Fibroblast of peridontal ligament (primary cell): ENCODE results near the gene ERICH6B.

Experiments used
- DNase-seq: peaks from one replicate; pipeline ENCODE4 v3.0.0-alpha.2; 2010; ENCODE audit errors: extremely low read depth

The ERICH6B gene

DNA sequence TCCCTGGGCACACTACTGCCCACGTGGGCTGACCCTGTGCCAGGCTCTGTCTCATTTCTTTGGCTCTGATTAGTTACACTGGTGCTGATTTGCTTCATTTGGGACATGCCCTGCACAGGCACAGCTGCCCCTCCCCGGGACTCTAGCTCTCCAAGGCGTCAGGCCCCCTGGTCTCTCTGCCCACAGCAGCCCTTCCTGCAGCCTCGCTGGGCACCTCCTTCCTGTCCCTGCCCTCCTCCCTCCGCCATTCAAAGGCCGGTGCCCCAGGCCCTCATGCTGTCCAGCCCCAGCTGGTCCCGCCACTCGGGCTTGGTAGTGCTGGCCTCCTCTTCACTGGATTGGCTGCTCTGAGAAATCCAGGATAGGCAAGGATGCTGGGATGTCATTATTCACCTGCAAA lies 73.1 kb downstream of the ERICH6B start:
- DNase-seq, result no peak

DNA sequence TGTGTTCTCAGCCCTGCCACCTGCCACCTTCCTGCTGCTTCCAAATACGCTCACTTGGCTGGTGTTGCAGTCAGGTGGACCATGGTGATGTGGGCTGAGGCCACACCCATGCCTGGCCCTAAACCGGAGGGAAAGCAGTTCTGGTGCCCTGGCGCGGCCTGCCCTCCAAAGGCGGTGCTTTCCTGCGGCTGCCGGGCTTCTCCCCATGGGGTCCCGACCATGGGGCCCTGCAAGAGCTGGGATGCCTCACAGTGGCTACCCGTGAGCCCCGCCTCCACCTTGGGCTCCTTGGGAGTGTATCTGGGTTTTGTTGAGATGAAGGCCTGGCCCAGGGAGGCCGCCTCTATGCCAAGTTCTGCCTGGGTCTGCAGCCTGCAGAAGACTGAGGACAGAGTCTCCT lies 73.7 kb downstream of the ERICH6B start:
- no peak for DNase-seq

DNA sequence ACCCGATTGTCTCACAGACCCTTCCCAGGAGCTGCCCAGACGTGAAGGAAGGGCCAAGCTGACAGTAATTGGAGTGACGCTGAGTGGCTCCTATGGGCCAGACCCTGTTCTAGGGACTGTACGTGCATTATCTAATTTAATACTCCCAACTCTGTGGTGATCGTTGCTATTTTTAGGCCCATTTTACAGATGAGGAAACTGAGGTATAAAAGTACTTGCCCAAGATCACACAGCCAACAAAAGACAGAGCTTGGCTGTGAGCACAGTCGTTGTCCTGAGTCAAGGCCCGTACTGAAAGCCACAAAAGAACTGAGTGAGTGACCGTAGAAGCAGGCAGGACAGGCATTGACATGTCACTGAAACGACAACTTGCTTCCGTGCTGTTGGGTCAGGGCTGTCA lies 74.7 kb downstream of the ERICH6B start:
- DNase-seq, result no peak

DNA sequence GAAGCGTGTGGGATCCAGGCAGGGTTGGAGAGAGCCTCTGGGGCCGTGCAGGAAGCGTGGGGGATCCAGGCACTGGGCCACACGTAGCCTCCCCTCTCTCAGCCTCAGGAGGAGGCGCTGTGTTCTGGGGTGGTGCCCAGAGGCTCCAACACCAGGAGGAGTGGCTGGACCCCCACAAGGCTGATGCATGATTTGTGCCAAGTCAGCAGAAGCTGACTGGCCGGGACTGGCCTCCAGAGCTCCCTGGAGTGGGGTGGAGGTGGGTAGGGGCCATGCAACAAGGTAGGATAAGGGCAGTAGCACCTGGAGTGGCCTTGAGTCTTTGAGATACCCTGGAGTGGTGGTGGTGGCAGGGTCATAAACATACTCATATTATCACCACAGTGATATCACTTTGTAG lies 75.3 kb downstream of the ERICH6B start:
- no peak for DNase-seq

DNA sequence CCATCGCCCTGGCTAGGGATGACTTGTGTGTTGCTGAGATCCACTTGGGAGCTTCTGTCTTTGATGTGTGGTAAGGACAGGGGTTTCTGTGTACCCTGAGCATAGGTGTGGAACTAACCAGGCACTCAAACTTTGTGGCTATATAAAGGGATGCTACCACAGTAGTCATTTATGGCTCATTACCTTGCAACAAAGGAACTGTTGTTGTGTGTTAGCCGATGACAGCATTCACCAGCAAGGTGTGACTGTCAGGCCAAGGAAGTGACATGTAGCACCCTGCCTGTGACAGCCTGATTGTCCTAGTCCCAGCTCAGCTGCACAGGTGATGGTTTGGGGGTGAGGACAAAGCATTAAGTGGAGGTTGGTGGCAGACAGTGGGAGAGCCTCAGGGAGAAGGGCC lies 77.2 kb downstream of the ERICH6B start:
- DNase-seq, result no peak

DNA sequence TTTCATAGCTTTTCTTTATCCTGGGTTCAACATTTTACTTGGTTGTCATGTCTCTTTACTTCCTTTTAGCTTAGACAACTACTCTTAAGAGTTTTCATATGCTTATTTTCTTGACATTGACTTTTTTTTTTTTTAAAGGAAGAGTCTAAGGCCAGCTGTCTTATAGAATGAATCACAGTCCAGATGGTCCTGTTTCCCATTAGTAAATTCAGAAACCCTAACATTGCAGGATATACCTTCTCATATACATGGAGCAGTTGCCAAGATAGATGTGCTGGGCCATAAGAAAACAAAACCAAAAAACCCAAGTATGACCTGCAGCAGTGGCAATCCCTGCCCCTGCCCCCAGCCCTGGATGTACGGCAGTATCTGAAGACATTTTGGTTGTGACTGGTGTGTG lies 78.0 kb downstream of the ERICH6B start:
- DNase-seq, result peak; percentile 56

DNA sequence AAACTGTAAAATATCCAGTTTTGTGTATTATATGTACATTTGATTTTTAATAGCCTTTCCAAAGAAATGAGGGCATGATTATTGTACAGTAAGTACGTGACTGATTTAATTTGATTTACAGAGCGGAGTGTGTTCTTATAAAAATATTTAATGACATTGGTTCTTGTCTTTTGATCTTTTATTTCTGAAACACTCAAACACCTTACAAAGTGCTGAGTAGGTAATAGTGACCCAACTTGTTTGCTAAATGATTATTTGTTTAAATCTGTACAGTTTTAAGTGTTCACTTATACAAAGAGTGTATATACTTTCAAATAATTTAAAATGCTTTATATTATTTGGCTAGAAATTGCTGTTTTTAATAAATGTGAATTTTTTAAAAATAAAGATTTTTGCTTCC lies 79.3 kb downstream of the ERICH6B start:
- no peak for DNase-seq

DNA sequence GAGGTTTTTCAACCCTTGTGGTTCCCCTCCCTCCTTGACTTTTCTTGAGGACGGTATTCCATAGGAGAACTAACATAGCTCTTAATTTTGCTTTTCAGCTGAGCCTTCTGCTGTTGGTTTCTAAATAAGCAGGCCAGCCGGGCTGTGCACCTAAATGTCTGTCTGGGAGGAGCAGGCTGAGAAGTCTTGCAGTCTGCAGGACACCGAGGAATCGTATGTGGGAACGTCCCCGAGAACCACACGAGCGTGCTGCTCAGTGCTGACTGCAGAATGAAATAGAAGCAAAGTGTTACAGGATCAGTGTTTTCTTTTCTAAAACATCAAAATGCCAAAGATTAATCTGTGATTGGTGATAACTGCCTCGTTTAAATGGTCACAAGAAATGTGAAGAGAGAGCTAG lies 80.9 kb downstream of the ERICH6B start:
- DNase-seq, result no peak

DNA sequence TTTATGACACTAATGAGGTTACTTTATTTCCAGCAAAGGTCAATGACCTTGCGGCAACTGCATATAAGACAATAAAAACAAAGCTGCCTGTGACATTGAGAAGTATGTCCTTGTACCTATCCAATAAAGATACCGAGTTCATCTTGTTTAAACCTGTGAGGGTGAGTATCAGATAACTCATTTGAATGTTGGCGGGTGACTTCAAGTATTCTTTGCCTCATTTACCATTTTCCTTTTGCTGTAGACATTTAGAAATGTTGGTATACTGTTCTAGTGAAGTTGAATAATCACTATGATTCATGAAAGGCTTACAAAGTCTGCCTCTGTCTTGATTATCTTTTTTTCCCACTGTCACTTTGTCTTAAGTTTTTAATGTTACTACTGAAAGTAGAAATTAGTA lies 85.8 kb downstream of the ERICH6B start:
- DNase-seq, result no peak

DNA sequence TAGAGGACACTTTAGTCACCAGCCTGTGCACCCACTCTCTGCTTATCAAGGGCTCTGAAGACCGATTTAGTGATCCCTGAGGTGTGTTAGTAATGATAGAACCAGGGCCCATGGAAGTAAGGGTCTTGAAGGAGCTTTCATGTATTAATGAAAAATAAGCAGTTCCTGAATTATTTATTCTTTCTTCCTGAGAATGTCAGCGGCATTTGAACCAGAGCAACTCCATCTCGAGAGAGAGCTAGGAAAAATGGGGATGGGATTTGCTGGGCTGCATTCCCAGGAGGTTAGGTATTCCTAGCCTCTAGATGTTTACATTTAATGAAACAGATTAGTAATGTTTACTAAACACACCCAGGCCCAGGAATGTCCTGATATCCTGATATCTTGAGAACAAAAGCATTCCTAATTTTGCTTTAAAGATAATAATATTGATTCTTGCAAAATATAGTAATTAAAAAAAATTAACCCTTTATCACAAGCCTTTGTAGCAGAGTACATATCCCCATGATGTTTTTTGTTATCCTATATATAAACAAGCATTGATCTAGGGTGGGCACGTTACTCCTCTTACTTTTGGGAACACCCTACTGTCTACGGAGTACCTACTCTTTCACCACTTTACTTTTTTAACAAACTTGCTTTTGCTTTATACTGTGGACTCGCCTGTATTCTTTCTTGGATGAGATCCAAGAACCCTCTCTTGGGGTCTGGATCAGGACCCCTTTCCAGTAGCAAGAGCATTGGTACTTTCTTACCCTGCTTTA lies 87.7 kb downstream of the ERICH6B start:
- DNase-seq, result no peak

DNA sequence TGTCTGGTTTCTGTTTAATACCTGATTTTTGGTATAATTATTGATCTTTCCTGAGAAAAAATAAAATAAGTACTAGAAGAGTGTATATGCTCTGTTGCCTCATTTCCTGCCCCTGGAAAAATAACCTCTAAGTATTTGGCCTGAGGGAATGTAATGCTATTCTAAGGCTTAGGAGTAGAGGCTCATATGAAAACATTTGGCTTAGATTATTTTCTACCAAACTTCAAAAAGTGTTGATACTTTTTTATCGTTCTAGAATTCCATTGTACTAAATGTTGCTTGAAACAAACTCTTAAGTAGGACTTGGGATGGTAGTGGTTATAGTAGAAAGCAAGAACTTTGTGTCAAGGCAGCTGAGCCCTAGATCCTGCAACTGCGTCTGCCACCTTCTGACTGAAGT lies 93.0 kb downstream of the ERICH6B start:
- DNase-seq, result peak; percentile 65

DNA sequence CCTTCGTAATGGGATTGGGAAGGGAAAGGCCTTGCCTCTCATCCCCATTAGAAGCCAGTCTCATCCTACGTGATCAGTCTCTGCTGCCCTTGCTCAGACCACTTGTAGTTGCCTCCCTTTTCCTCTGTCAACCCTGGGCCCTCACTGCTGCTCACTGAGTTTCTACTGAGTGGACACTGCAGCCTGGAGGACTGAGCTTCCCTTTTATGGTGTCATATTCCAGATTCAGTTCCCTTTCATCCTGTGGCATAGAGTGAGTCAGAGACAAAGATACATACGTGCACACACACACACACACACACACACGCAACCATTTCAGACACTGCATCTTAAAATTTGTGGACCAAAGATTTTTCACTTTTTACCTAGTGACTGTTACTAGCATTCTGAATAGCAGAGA lies 94.2 kb downstream of the ERICH6B start:
- peak; percentile 66 for DNase-seq

DNA sequence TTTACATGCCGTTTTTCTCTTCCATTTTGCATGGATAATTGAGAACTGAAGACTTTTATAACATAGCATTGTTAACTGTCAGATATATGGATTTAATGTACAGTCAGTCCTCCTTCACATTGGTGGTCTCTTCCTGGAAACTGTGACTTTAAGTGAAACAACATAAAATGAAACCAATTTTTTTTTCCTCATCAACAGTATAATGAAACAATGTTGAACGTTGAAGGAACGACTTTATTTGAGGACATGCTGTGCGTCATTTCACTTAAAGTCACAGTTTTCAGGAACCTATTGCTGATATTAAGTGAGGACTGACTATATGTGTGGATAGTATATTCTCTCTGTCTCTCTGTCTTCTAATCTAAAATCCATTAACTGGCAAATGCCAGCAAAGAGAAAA lies 96.0 kb downstream of the ERICH6B start:
- no peak for DNase-seq

DNA sequence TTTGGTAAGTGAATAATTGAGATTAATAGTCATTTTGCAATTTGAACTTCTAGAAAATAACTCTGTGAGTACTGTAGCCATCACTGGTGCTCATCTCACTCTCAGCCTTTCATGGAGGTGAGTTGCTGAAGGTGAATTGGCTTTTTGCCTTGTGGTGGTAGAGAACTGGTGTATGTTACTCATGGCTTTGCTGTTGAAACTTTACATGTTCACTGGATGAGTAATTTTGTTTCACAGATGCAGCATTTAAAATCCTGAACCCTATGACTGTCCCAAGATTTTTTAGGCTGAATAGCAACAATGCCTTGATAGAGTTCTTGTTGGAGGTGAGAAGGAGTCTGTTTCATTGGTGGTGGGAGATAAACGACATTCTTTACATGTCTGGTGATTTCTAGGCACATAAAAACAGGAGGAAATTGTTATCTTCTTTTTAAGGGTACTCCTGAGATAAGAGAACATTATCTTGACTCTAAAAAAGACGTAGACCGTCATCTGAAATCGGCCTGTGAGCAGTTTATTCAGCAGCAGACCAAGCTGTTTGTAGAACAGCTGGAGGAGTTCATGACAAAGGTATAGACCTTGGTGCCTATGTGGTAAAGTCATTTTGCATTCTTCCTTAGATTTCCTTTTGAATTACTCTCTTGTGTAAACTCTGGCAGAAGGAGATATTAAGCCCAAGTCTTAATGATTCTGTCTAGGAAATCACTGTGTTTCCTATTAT lies 96.9 kb downstream of the ERICH6B start:
- DNase-seq, result peak; percentile 40

DNA sequence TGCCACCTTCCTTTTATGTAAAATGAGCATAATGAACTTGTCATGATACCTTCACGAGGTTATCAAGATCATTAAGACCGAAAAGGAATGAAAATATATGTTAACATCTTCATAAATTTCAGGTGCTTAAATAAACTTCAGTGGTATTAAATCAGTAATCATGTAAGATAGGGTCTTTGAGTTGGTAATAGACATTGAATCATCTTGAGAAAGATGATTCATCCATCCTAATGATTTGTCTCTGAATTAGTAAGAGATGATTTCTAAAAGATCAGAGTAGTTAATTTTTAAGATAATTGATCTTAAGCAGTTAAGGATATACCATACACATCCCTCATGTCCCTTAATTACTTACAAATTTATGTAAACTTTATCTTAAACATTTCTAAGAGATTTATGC lies 98.8 kb downstream of the ERICH6B start:
- DNase-seq, result no peak

DNA sequence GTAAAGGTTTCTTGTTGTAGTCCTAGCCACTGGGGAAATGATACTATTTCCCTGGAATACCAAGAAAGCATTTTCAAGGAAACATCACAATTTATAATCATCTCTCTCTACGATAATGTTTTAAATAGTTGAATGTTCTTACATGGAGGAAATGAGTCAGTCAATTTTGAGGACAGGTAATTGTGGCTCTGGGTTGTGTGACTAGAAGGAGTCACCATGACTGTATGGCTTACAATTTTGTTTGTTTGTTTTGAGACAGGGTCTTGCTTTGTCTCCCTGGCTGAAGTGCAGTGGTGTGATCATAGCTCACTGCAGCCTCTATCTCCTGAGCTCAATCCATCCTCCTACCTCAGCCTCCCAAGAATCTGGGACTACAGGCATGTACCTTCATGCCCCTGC lies 103.4 kb downstream of the ERICH6B start:
- no peak for DNase-seq

DNA sequence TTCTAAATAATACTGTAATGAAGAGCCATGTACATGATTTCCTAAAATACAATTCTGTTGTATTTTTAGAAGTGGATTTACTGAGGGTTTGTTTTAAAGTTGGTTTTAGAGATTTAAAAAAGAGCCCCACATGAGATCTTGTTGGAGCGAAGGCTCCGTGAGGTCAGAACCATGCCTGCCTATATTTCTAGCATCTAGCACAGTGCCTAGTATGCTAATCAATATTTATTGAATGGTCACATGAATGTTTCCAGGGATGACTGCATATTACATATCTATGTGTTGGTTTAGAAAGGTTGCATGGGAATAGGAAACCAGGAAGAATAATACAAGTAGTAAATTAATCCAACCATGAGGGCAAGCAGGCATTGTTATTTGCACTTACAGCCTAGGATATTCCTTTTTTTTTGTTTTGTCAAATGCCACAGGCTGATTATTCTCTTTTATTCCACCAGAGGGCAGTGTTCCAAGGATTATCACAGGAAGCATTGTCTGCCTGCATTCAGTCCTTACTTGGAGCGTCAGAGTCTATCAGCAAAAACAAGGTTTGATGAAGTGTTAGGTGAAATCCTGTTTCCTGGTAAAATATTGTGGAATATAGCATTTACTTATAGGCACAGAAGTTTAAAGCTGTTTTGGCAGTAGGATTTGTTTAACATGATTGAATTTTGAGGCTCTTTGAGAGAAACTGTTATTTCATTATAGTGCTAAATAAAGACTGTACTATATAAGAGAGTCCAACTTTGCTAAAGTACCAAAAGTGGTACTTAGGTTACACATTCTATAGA lies 104.0 kb downstream of the ERICH6B start:
- peak; percentile 85 for DNase-seq

DNA sequence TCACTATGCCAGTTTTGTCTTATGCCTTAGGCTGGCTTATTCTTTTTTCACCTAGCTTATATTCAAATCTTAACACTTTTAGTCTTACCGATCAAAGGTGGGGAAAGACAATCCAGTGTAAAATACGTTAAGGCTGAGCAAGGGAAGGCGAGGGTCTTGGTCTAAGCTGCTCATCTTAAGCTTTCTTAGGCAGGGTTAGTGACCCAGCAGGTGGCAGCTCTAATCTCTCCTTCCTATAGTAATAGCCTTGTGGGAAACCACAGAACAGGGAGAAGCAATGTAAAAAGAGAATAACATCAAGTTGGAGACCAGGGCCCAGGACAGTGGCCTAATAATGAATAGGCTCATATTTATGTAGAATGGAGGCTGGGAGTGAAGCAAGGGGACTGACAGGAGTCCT lies 104.9 kb downstream of the ERICH6B start:
- no peak for DNase-seq

DNA sequence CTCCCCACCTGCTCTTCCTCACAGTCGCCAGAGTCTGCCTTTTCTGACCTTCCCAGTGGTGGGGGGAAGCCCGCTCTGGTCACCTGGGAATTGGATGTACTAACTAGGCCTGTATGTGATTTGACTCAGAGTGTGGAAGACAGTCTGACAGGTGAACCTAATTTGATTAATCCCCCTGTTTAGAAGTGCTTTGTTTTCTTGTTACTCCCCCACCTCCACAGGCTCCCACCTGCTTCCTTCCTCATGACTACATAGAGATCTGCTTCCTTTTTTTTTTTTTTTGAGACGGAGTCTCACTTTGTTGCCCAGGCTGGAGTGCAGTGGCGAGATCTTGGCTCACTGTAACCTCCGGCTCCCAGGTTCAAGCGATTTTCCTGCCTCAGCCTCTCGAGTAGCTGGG lies 106.8 kb downstream of the ERICH6B start:
- no peak for DNase-seq

DNA sequence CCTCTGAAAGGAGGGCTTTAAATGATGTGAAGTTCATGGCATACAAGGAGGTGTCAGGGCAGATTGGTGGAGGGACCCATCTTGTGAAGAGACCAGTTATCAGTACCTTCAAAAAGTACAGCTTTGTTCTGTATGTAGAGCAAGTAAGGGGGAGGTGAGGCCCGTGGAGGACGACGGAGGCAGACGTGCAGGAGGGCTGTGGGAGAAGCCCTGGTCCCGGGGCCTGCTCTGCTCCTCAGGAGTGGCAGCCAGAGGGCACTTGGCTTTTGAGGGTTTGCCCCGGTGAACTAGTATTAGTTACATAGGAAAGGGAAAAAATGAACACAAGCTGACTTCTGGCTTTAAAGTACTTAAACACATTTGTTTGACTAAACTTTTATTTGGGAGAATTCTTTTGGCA lies 108.7 kb downstream of the ERICH6B start:
- DNase-seq, result no peak

DNA sequence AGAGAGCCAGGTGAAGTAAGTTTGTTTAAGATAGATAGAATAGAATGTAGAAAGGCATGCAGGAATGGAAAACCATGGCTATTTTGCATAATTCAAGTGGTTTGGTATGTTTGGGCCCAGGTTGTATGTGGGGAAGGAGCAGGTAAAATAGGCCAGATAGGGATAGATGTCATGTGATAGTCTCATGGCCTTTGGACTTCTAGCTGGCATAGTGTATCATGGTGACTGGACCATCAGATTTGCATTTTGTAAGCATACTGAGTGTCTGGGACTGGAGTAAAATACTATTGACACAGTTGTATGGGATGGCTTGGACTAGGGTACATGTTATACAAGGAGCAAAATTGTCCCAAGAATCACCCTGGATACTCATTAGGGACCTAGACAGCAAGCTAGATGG lies 111.9 kb downstream of the ERICH6B start:
- no peak for DNase-seq

DNA sequence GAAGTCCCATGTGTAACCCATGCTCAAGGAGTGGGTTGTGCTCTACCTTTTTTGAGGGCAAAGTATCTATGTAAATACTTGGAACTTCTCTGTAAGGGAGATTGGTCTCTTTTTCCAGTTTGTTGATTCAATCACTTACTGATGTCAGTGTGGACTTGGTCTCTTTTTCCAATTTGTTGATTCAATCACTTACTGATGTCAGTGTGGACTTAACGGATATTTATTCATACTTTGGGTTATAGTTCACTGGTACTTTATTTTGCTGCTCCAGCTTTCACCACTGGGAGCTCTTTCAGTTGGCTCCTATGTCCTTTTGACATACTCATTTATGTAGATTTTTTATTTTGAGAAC lies 114.4 kb downstream of the ERICH6B start:
- no peak for DNase-seq
